ENCODE results near the gene REPIN1. TPM values are rescaled to one million over a fixed set of nuclear protein-coding genes. Genes with fewer than 3 reads are reported as not detected.
"Not testable (repeated sequence)": the region's sequence is repeated elsewhere in the genome, so short reads cannot be mapped to it uniquely, and the experiment has no call there.

The REPIN1 gene
- total RNA-seq, 1 experiment from 2014 or later = 86.1 TPM

GRCh38 chr7:150382123-150382843 lies 13.7 kb downstream of the REPIN1 start:
- in situ Hi-C loops (cut with HindIII; ENCODE audit: low pct_unique_long_range_greater_than_20kb, low sequenced_read_pairs) = no loop called here

GRCh38 chr7:150382844-150383225 lies 14.2 kb downstream of the REPIN1 start:
- in situ Hi-C loops (cut with HindIII; ENCODE audit: low pct_unique_long_range_greater_than_20kb, low sequenced_read_pairs) = no loop called here
- no peak for DNase-seq (ENCODE audit: low read depth)

More at GRCh38 chr7:150382123-150382843, 13.7 kb downstream of the REPIN1 start:
- no peak for DNase-seq (ENCODE audit: low read depth)

GRCh38 chr7:150383710-150384397 lies 15.2 kb downstream of the REPIN1 start:
- in situ Hi-C loops (cut with HindIII; ENCODE audit: low pct_unique_long_range_greater_than_20kb, low sequenced_read_pairs) = no loop called here

GRCh38 chr7:150384406-150385301 lies 16.0 kb downstream of the REPIN1 start:
- in situ Hi-C loops (cut with HindIII; ENCODE audit: low pct_unique_long_range_greater_than_20kb, low sequenced_read_pairs) = no loop called here
- DNase-seq (ENCODE audit: low read depth) = no peak

More at GRCh38 chr7:150383710-150384397, 15.2 kb downstream of the REPIN1 start:
- no peak for DNase-seq (ENCODE audit: low read depth)

- in situ Hi-C loops (cut with HindIII; ENCODE audit: low pct_unique_long_range_greater_than_20kb, low sequenced_read_pairs) = no loop called here
- no peak for DNase-seq (ENCODE audit: low read depth)
These were observed 16.7 kb downstream of the REPIN1 start for GRCh38 chr7:150385302-150385723.

GRCh38 chr7:150385884-150386283 lies 17.3 kb downstream of the REPIN1 start:
- DNase-seq (ENCODE audit: low read depth); in situ Hi-C loops (cut with HindIII; ENCODE audit: low pct_unique_long_range_greater_than_20kb, low sequenced_read_pairs): not testable (repeated sequence)

GRCh38 chr7:150388306-150388705 lies 19.7 kb downstream of the REPIN1 start:
- in situ Hi-C loops (cut with HindIII; ENCODE audit: low pct_unique_long_range_greater_than_20kb, low sequenced_read_pairs) = no loop called here
- DNase-seq (ENCODE audit: low read depth) = no peak

- in situ Hi-C loops (cut with HindIII; ENCODE audit: low pct_unique_long_range_greater_than_20kb, low sequenced_read_pairs) = no loop called here
- no peak for DNase-seq (ENCODE audit: low read depth)
These were observed 20.3 kb downstream of the REPIN1 start for GRCh38 chr7:150388709-150389531.

- in situ Hi-C loops (cut with HindIII; ENCODE audit: low pct_unique_long_range_greater_than_20kb, low sequenced_read_pairs) = no loop called here
- DNase-seq (ENCODE audit: low read depth) = no peak
These were observed 20.9 kb downstream of the REPIN1 start for GRCh38 chr7:150389532-150389816.

- in situ Hi-C loops (cut with HindIII; ENCODE audit: low pct_unique_long_range_greater_than_20kb, low sequenced_read_pairs) = no loop called here
- DNase-seq (ENCODE audit: low read depth) = no peak
These were observed 21.6 kb downstream of the REPIN1 start for GRCh38 chr7:150390205-150390604.

GRCh38 chr7:150393325-150393724 lies 24.7 kb downstream of the REPIN1 start:
- in situ Hi-C loops (cut with HindIII; ENCODE audit: low pct_unique_long_range_greater_than_20kb, low sequenced_read_pairs) = no loop called here
- no peak for DNase-seq (ENCODE audit: low read depth)

GRCh38 chr7:150396426-150396825 lies 27.8 kb downstream of the REPIN1 start:
- DNase-seq (ENCODE audit: low read depth) = no peak
- in situ Hi-C loops (cut with HindIII; ENCODE audit: low pct_unique_long_range_greater_than_20kb, low sequenced_read_pairs) = no loop called here

- no peak for DNase-seq (ENCODE audit: low read depth)
- in situ Hi-C loops (cut with HindIII; ENCODE audit: low pct_unique_long_range_greater_than_20kb, low sequenced_read_pairs) = no loop called here
These were observed 28.2 kb downstream of the REPIN1 start for GRCh38 chr7:150396851-150397260.

- no peak for DNase-seq (ENCODE audit: low read depth)
- in situ Hi-C loops (cut with HindIII; ENCODE audit: low pct_unique_long_range_greater_than_20kb, low sequenced_read_pairs) = no loop called here
These were observed 28.9 kb downstream of the REPIN1 start for GRCh38 chr7:150397346-150398107.

GRCh38 chr7:150398108-150398964 lies 29.7 kb downstream of the REPIN1 start:
- in situ Hi-C loops (cut with HindIII; ENCODE audit: low pct_unique_long_range_greater_than_20kb, low sequenced_read_pairs) = no loop called here
- DNase-seq (ENCODE audit: low read depth) = no peak

- in situ Hi-C loops (cut with HindIII; ENCODE audit: low pct_unique_long_range_greater_than_20kb, low sequenced_read_pairs) = no loop called here
- no peak for DNase-seq (ENCODE audit: low read depth)
These were observed 30.3 kb downstream of the REPIN1 start for GRCh38 chr7:150398965-150399320.

Data from Caki2 (cell line).